GM12875 (cell line): ENCODE measurements around the gene CAPN12.

Experiments used
- H3K4me3 ChIP-seq: one replicate; pipeline ENCODE4 v1.5.1; 2011; ENCODE audit warnings: low read depth, low read length, control low read depth
- TF ChIP-seq, protein P1 (sequence below): IDR thresholded peaks from 2 replicates; pipeline ENCODE4 v1.5.1; 2011; ENCODE audit warnings: low read depth, mild to moderate bottlenecking, control low read depth, inconsistent platforms, low read length, moderate library complexity, borderline replicate concordance; ENCODE audit not compliant: insufficient read depth

The CAPN12 gene

DNA sequence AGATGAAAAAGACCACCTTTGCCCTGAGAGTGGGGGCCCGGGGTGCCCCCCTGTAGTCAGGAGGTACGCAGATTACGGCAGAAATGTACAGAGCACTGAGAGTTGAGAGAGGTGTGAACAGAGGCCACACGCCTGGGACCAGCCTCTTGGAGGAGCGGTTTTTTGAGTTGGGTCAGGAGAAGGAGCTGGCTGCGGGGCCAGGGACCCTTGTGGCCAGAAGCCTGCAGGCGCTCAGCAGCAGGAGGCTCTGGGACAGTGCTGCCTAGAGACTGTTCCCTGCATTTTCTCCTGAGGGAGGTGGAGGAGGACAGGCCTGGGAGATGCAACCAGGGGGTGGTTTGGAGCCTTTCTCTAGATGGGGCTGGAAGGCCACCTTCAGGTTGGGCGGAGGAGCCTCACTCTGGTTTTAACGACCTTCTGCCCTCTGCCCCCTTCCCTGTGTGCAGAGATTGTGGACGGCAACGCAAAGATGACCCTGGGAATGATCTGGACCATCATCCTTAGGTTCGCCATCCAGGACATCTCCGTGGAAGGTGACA, 39.7 kb downstream of the CAPN12 start:
- H3K4me3 ChIP-seq, result no peak overlapping the region
- TF ChIP-seq, protein P1, sequence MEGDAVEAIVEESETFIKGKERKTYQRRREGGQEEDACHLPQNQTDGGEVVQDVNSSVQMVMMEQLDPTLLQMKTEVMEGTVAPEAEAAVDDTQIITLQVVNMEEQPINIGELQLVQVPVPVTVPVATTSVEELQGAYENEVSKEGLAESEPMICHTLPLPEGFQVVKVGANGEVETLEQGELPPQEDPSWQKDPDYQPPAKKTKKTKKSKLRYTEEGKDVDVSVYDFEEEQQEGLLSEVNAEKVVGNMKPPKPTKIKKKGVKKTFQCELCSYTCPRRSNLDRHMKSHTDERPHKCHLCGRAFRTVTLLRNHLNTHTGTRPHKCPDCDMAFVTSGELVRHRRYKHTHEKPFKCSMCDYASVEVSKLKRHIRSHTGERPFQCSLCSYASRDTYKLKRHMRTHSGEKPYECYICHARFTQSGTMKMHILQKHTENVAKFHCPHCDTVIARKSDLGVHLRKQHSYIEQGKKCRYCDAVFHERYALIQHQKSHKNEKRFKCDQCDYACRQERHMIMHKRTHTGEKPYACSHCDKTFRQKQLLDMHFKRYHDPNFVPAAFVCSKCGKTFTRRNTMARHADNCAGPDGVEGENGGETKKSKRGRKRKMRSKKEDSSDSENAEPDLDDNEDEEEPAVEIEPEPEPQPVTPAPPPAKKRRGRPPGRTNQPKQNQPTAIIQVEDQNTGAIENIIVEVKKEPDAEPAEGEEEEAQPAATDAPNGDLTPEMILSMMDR, result no peak

DNA sequence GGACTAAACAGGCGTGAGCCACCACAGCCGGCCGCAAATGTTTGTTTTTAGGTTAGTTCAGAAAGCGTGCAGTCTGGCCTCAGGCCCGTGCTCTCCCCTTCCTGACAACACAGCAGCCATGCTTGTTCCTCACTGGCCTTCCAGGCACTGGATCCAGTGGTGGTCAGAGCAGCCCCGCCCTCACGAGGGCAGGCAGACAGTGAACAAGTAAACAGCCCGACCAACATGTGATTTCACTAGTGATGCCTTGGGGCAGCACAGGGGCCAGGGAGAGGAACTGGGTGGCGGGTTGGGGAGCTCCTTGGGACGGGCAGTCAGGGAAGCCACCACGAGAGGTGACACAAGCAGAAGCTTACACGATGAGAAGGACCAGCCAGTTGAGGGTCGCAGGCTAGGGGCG, 40.8 kb downstream of the CAPN12 start:
- TF ChIP-seq, protein P1, result no peak
- H3K4me3 ChIP-seq, result no peak overlapping the region

DNA sequence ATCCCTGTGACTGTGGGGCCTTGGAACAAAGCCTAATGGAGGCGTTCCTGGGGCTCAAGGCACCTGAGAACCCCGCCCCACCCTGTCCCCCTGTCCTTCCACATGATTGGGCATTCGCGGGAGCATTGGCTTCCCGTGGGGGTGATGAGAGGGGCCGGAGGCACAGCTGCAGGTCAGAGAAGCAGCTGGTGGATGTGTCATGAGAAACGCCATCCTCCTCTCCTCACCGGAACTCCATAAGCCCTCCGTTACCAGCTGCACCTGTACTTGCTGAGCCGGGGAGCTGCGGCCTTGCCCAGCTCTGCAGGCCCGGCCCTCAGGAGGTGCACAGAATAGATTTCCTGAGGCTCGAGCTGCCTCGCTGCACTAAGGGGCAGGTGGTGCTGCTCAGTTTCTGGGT, 42.0 kb downstream of the CAPN12 start:
- H3K4me3 ChIP-seq, result no peak overlapping the region
- TF ChIP-seq, protein P1, result no peak

DNA sequence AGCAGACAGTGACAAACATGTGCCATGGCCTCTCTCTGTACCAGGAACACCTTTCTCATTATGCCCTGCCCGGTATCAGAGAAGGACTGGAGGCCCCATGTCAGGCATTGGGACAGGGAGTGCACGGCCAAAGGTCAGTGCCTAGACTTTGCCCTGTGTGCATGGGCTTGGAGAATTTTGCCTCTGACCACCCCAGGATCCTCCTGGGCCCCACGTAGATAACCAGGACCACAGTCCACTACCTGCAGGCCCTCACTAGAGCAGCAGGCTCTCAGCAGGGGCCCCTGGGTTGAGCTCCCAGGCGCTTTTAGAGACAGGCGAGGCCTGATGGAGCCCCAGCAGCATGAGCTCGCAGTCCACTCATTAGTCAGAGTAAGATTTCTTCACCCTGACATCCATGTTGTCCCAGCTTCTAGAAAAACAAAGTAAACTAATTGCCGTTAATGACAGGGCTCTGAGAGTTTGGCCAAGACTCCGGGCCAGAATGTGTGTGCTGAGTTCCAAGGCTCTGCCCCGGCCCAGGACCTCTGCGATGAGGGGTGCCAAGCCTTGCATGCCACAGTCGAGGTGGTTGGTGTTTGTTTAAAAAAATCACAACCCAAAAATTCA, 42.7 kb downstream of the CAPN12 start:
- TF ChIP-seq, protein P1, result no peak
- no peak overlapping the region for H3K4me3 ChIP-seq

DNA sequence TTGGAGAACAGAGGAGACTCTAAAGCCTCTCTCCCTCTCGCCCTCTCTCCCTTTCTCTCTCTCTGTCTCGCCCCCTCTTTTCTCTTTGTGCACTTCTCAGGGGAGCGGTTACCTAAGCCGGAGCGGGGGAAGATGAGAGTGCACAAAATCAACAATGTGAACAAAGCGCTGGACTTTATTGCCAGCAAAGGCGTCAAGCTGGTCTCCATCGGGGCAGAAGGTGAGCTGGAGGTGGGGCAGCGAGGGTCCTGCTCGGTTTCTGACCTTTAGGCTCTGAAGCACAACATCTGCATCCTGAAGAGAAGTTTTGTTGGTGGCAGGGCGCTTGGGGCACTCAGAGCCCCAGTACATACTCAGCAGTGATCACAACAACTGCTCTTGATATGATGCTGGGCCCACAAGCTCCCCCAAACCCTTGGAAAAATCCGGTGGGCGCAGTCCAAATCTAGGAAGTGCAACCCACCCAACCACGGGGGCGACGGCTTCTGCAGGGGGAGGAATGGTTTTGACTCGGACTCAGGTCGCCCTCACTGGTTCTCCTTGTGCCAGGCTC, 43.3 kb downstream of the CAPN12 start:
- H3K4me3 ChIP-seq, result no peak overlapping the region
- TF ChIP-seq, protein P1, result no peak

DNA sequence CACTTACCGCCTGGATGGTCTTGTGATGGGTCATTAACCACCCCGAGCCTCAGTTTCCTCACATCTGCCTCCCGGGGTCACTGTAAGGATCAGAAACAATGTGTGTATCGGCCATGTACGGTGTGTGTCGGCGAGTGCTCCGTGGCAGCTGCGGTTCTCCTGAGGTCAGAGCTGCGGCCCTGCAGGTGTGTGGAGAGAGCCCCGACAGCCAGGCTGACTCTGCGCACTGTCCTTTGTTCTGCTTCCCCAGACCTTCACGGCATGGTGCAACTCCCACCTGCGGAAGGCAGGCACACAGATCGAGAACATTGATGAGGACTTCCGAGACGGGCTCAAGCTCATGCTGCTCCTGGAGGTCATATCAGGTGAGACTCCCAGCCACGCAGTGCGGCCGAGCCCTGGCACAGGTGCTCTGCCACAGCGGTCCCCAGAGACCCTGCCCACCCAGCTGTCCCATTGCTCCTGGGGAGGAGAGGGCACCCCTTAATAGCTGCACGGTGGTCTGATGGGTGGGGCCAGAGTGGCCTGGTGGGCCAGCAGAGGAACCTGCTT, 43.8 kb downstream of the CAPN12 start:
- H3K4me3 ChIP-seq, result no peak overlapping the region
- TF ChIP-seq, protein P1, result no peak

DNA sequence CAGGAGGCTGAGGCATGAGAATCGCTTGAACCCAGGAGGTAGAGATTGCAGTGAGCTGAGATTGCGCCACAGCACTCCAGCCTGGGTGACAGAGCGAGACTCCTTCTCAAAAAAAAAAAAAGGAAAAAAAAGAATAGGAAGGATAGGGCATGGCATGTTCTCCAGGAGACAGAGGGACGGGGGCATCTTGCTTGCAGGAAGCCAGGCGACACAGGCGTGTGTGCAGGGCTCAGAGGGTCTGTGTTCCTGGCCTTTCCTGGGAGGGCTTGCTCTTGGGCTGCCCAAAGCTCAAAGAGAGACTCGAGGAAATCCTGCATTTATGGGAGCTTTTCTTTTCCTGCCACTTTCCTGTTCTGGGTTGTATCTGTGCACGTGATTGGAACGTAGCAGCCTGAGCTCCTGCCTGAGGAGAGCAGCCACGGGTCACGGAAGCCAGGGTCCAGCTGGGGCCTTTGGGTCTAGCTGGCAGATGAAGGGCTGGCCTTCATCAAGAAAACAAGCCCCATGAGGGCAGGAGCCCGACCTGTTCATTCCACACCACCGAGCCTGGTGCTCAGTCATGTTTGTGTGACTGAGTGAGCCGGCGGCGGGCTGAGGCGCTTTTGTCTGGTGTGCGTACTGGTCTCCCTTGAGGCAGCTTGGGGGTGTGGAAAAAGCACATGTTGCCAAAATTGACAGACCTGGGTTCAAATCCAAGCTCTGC, 44.5 kb downstream of the CAPN12 start:
- TF ChIP-seq, protein P1, result no peak
- H3K4me3 ChIP-seq, result no peak overlapping the region
